PC-3 (cell line): ENCODE results near the gene GSTM2.

ENCODE experiments used
- CTCF ChIP-seq: fragments of 300-600 bp; sonication (generic); conservative IDR thresholded peaks from 2 replicates; pipeline ENCODE4 v1.5.1; 2017; ENCODE audit warnings: antibody characterized with exemption, low read depth, mild to moderate bottlenecking, low read length
- EZH2 ChIP-seq: fragments of 300-600 bp; sonication (generic); IDR thresholded peaks from one replicate; pipeline ENCODE4 v1.6.1; 2017; ENCODE audit warnings: antibody characterized with exemption, mild to moderate bottlenecking, low read length; ENCODE audit not compliant: unreplicated experiment
- EZH2phosphoT487 ChIP-seq: fragments of 300-600 bp; sonication (generic); IDR thresholded peaks from 2 replicates; pipeline ENCODE4 v1.6.1; 2018; ENCODE audit warnings: mild to moderate bottlenecking, antibody characterized with exemption, low read length, borderline replicate concordance

- TF ChIP-seq CTCF (no peak), EZH2 (no peak), EZH2phosphoT487 (no peak)
Measured at GRCh38 chr1:109628540-109629321, 39.1 kb upstream of the GSTM2 start.
